GM23248 (cell line): ENCODE results near the gene AOPEP. TPM values are rescaled to one million over a fixed set of nuclear protein-coding genes. Genes with fewer than 3 reads are reported as not detected.

Experiments used
- DNase-seq: peaks from one replicate; pipeline ENCODE4 v3.0.0-alpha.2; 2015
- H2AFZ ChIP-seq: fragments of 200-600 bp; sonication (generic); 2 replicates; pipeline ENCODE4 v1.6.1; 2016; ENCODE audit warnings: antibody characterized with exemption
- H3F3A ChIP-seq: fragments of 200-600 bp; sonication (generic); 2 replicates; pipeline ENCODE4 v1.6.1; 2016; ENCODE audit warnings: mild to moderate bottlenecking, antibody characterized with exemption, mixed run types; ENCODE audit not compliant: insufficient read depth
- H3K27ac ChIP-seq: fragments of 200-600 bp; sonication (generic); 2 replicates; pipeline ENCODE4 v1.5.1; 2016; ENCODE audit warnings: mild to moderate bottlenecking
- H3K27me3 ChIP-seq: fragments of 200-600 bp; sonication (generic); replicated peaks from 2 replicates; pipeline ENCODE4 v1.6.1; 2016; ENCODE audit warnings: mild to moderate bottlenecking; ENCODE audit not compliant: insufficient read depth
- H3K36me3 ChIP-seq: fragments of 200-600 bp; sonication (generic); 2 replicates; pipeline ENCODE4 v1.6.1; 2016; ENCODE audit warnings: low read depth, mild to moderate bottlenecking
- H3K4me1 ChIP-seq: fragments of 200-600 bp; sonication (generic); 2 replicates; pipeline ENCODE4 v1.6.1; 2016; ENCODE audit warnings: mild to moderate bottlenecking; ENCODE audit not compliant: insufficient read depth
- H3K4me2 ChIP-seq: fragments of 200-600 bp; sonication (generic); one replicate; pipeline ENCODE4 v1.6.1; 2016; ENCODE audit warnings: mild to moderate bottlenecking; ENCODE audit not compliant: unreplicated experiment
- H3K4me3 ChIP-seq: fragments of 200-600 bp; sonication (generic); 2 replicates; pipeline ENCODE4 v1.5.1; 2016; ENCODE audit warnings: mild to moderate bottlenecking
- H3K79me2 ChIP-seq: fragments of 200-600 bp; sonication (generic); 2 replicates; pipeline ENCODE4 v1.6.1; 2016; ENCODE audit warnings: mild to moderate bottlenecking; ENCODE audit not compliant: insufficient read depth
- H3K9ac ChIP-seq: fragments of 200-600 bp; sonication (generic); 2 replicates; pipeline ENCODE4 v1.6.1; 2016; ENCODE audit warnings: mild to moderate bottlenecking
- H3K9me2 ChIP-seq: fragments of 200-600 bp; sonication (generic); 2 replicates; pipeline ENCODE4 v1.6.1; 2016; ENCODE audit warnings: mixed run types, mild to moderate bottlenecking, moderate library complexity; ENCODE audit not compliant: insufficient read depth
- H3K9me3 ChIP-seq: fragments of 200-600 bp; sonication (generic); one replicate; pipeline ENCODE4 v1.6.1; 2017; ENCODE audit warnings: low read depth
- H4K20me1 ChIP-seq: fragments of 200-600 bp; sonication (generic); 2 replicates; pipeline ENCODE4 v1.6.0; 2016; ENCODE audit not compliant: insufficient read depth
- EZH2 ChIP-seq: fragments of 200-600 bp; sonication (generic); IDR thresholded peaks from 2 replicates; pipeline ENCODE4 v1.6.1; 2018; ENCODE audit warnings: antibody characterized with exemption, mild to moderate bottlenecking; ENCODE audit not compliant: insufficient read depth, poor library complexity, severe bottlenecking
- EZH2phosphoT487 ChIP-seq: fragments of 200-600 bp; sonication (generic); IDR thresholded peaks from 2 replicates; pipeline ENCODE4 v1.6.1; 2018; ENCODE audit warnings: antibody characterized with exemption, moderate library complexity, mild to moderate bottlenecking, low read depth; ENCODE audit not compliant: insufficient read depth
- WGBS, 2 experiments: methylation state at CpG; one replicate each; pipeline ENCODE4 v1.1.6; 2015 to 2017; ENCODE audit warnings: low lambda C conversion rate in 2 of 2, low coverage in 1 of 2; ENCODE audit errors: missing lambda C conversion rate in 2 of 2; 5-methylcytosine and 5-hydroxymethylcytosine counted together
- in situ Hi-C: fragments of 300-500 bp; cut with MboI; formaldehyde crosslinking; loops from 2 replicates; pipeline ENCODE4 v1.15.0; 2020
- polyA plus RNA-seq: library from polyadenylated mRNA; unstranded; fragments of >200 nt; fragmentation: Nextera tagmentation; extraction: Ambion mirVana; gene quantifications from 2 replicates; pipeline ENCODE4 v1.2.1, GENCODE V29; 2016
- total RNA-seq: library from RNA; depleted of rRNA; stranded (reverse); fragments of >200 nt; shearing (Covaris generic); gene quantifications from 2 replicates; pipeline ENCODE4 v1.2.3, GENCODE V29; 2014

Gene AOPEP
- total and polyA plus RNA-seq, 2 experiments from 2014 or later: 90.0 to 120 TPM

DNA sequence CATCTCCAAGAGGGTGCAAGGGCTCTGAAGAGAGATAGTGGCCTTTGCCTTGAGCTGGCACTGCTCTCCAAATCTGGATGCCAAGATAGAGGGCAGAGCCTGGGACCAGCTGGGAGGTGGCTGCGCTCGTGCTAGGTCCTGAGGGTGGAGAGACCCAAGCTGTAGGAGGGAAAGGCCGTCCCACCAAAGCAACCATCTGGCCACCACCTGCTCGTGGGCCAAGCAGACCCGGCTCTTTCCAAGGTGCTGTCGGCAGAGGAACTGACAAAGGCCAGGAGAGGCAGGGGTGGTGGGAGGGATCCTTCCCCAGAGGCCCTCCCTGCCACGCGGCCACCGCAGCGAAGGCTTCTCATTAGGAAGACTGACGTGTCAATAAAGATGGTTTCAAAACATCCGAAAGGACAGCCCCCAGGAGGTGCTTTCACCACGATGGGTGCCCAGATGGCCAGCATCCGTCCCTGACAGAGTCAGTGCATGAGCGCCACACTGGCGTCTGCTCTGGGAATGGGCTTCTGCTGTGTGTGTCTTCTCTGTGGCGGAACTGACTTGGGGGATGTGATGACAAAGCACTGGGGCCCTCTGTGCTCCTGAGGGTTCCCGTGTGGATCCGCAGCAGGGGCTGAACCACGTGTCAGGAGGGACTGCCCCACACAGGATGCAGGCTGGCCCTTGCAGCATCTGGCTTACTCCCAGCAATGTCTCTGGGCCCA, 377.5 kb downstream of the AOPEP start:
- Histone ChIP-seq H3K27ac (no peak overlapping the region), H3F3A (peaks cover 16% of the 10 kb centered on the region), H3K9me2 (no peaks in the 10 kb centered on the region), H3K79me2 (no peaks in the 10 kb centered on the region), H3K4me3 (no peak overlapping the region), H2AFZ (no peak overlapping the region), H3K36me3 (peaks cover 3% of the 10 kb centered on the region), H3K9ac (no peak overlapping the region), H3K4me2 (no peak overlapping the region), H4K20me1 (no peaks in the 10 kb centered on the region), H3K27me3 (no peaks in the 10 kb centered on the region), H3K4me1 (peaks cover 15% of the 10 kb centered on the region), H3K9me3 (no peaks in the 10 kb centered on the region)
- no peak for TF ChIP-seq EZH2
- TF ChIP-seq EZH2phosphoT487: no peak
- DNase-seq: no peak
- in situ Hi-C loops: no loop called here
- WGBS, 2 experiments: 72% methylated on average over 20 of the region's 20 CpGs

DNA sequence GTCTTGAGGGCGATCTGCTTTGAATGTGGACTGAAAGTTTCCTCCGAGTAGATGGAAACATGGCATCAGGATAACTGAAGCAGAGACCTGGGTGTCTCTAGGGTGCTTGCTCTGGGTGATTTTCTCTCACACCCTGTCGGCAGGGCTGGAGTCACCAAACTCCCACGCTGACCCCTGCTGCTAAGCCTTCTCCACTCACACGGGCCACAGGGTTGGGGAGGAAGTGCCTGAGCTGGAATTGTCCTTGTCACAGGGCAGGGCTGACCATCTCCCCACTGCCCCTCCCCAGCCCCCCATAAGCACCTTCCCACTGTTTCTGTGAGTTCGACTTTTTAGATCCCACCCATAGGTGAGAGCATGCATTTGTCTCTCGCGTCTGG, 378.1 kb downstream of the AOPEP start:
- no peak overlapping the region for H2AFZ ChIP-seq
- no peak overlapping the region for H3K9ac ChIP-seq
- H3K4me1 ChIP-seq: peaks cover 14% of the 10 kb centered on the region
- H3F3A ChIP-seq: peaks cover 15% of the 10 kb centered on the region
- no peaks in the 10 kb centered on the region for H3K9me2 ChIP-seq
- no peak for TF ChIP-seq EZH2
- H4K20me1 ChIP-seq: no peaks in the 10 kb centered on the region
- H3K36me3 ChIP-seq: peaks cover 8% of the 10 kb centered on the region
- no peak overlapping the region for H3K27ac ChIP-seq
- 85 to 94% methylated on average over 8 of the region's 8 CpGs for whole genome bisulfite sequencing, 2 experiments
- H3K4me3 ChIP-seq: no peak overlapping the region
- no peaks in the 10 kb centered on the region for H3K27me3 ChIP-seq
- H3K9me3 ChIP-seq: no peaks in the 10 kb centered on the region
- in situ Hi-C loops: no loop called here
- DNase-seq: no peak
- H3K4me2 ChIP-seq: no peak overlapping the region
- no peaks in the 10 kb centered on the region for H3K79me2 ChIP-seq

DNA sequence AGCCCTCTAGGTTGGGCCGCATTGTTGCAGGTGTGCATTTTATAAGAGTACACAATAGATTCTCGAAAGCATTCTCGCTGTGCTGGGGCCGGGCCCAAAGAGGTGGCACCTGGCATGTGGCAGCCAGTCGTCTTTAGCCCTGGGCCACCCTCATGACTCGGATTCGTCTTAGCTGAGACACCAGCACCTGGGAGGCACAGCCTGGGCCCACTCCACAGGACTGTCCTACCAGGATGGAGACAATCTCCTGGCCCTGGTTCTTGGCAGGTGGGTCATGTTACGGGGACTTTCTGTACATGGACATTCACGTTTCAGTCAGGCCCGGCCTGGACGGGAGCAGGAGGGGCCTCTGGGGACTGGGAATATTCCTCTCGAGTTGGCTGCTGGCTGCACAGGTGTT, 378.5 kb downstream of the AOPEP start:
- H3K79me2 ChIP-seq: no peaks in the 10 kb centered on the region
- H3K4me1 ChIP-seq: peaks cover 10% of the 10 kb centered on the region
- H3K9me2 ChIP-seq: no peaks in the 10 kb centered on the region
- no peak overlapping the region for H3K27ac ChIP-seq
- 92% methylated on average over 12 of the region's 12 CpGs for WGBS, 2 experiments
- no peak for DNase-seq
- TF ChIP-seq EZH2phosphoT487 (no peak), EZH2 (no peak)
- H3K9me3 ChIP-seq: no peaks in the 10 kb centered on the region
- no peaks in the 10 kb centered on the region for H4K20me1 ChIP-seq
- H3K27me3 ChIP-seq: no peaks in the 10 kb centered on the region
- no peak overlapping the region for H3K9ac ChIP-seq
- peaks cover 12% of the 10 kb centered on the region for H3F3A ChIP-seq
- H3K36me3 ChIP-seq: peaks cover 12% of the 10 kb centered on the region
- H3K4me2 ChIP-seq: no peak overlapping the region
- no peak overlapping the region for H3K4me3 ChIP-seq
- no peak overlapping the region for H2AFZ ChIP-seq
- in situ Hi-C loops: no loop called here

DNA sequence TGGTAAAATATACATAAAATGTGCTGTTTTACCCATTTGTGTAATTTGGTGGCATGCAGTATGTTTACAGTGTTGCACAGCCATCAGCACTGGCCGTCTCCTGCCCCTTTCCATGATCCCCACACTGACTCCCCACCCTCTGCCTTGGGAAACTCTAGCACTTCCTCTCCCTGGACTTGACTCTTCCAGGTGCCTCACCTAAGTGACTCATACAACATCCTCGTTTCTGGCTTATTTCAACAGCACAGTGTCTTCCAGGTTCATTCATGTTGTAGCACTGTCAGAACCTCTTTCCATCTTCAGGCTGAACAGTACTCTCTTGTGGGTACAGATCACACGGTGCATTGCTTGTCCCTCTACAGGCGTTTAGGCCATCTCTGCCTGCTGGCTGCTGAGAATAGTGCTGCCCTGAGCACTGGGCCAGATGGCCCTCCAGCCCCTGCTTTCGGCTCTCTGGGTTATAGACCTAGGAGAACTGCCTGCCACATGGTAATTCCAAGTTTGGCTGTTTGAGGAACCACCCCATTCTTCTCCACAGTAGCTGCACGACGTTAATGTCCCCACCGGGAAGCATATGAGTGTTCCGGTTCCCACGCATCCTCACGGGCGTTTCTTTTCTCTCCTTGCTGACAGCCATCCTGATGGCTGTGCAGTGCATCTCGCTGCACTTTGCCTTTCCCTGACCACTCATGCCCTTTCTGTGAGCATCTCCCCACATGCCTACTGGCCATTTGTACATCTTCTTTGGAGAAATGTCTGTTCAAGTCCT, 379.2 kb downstream of the AOPEP start:
- Histone ChIP-seq H3K36me3 (peaks cover 20% of the 10 kb centered on the region), H3K4me1 (peaks cover 2% of the 10 kb centered on the region; the same call in 1 of the 2 replicates), H3K9me2 (no peaks in the 10 kb centered on the region), H3K4me3 (no peak overlapping the region), H3F3A (peaks cover 9% of the 10 kb centered on the region), H2AFZ (no peak overlapping the region), H3K79me2 (no peaks in the 10 kb centered on the region), H3K27ac (no peak overlapping the region), H3K9me3 (no peaks in the 10 kb centered on the region), H3K27me3 (no peaks in the 10 kb centered on the region), H4K20me1 (no peaks in the 10 kb centered on the region), H3K9ac (no peak overlapping the region), H3K4me2 (no peak overlapping the region)
- DNase-seq: no peak
- TF ChIP-seq EZH2 (no peak), EZH2phosphoT487 (no peak)
- 91 to 92% methylated on average over 13 of the region's 13 CpGs for WGBS, 2 experiments
- in situ Hi-C loops: no loop called here
